ENCODE results near the gene RASAL2. TPM values are rescaled to one million over a fixed set of nuclear protein-coding genes. Genes with fewer than 3 reads are reported as not detected.

The RASAL2 gene
- total and polyA plus RNA-seq, 2 of the 4 experiments (the other 2 are of a cell fraction) = 13.1 to 20.6 TPM

- DNase-seq (no peak), ATAC-seq (ENCODE audit: low read depth) (no peak)
- Histone ChIP-seq H4K5ac (ENCODE audit: low read depth, low read length) (no peak overlapping the region), H2BK20ac (ENCODE audit: low read depth, low read length) (no peak overlapping the region), H3K9me1 (ENCODE audit: insufficient read depth, low read length) (0 out of 2 replicates have a peak, but pooled peaks cover 5% of the 10 kb centered on the region), H2AK5ac (ENCODE audit: low read depth, low read length) (no peak overlapping the region), H3K9me3 (ENCODE audit: control insufficient read depth, insufficient read depth, low read length) (no peaks in the 10 kb centered on the region), H3K56ac (ENCODE audit: extremely low read depth, insufficient read depth, low read length) (no peak overlapping the region), H3K18ac (ENCODE audit: low read depth, low read length) (no peak overlapping the region), H2AK9ac (replicated peaks; ENCODE audit: low read depth, low read length, poor library complexity) (no peak overlapping the region), H3K79me1 (ENCODE audit: low read depth in 1 of 2, low read length in 2 of 2) (peaks cover 7 to 15% of the 10 kb centered on the region in 2 experiments; a peak in 2 of 4 replicates), H3K23ac (ENCODE audit: low read depth, low read length) (no peak overlapping the region), H4K91ac (ENCODE audit: insufficient read depth, low read depth, low read length) (no peak overlapping the region), H3K36me3 (ENCODE audit: control insufficient read depth, insufficient read depth, low read length) (no peaks in the 10 kb centered on the region), H3K27ac (ENCODE audit: insufficient read depth, low read length) (no peak overlapping the region), H3K4me2 (ENCODE audit: low read depth, low read length) (no peak overlapping the region), H2BK120ac (ENCODE audit: low read depth, low read length) (no peak overlapping the region), H3K9ac (ENCODE audit: low read depth, low read length) (no peak overlapping the region), H3K4ac (ENCODE audit: low read depth, low read length) (no peak overlapping the region), H3K14ac (replicated peaks; ENCODE audit: low read depth, low read length) (no peak overlapping the region), H4K8ac (ENCODE audit: low read depth in 2 of 2, low read length in 2 of 2) (no peak overlapping the region), H2BK5ac (ENCODE audit: low read depth, low read length, poor library complexity, severe bottlenecking) (no peak overlapping the region), H3K27me3 (ENCODE audit: control insufficient read depth, insufficient read depth, low read length) (no peaks in the 10 kb centered on the region), H4K20me1 (ENCODE audit: insufficient read depth, low read length) (no peaks in the 10 kb centered on the region), H3K4me1 (ENCODE audit: control insufficient read depth, insufficient read depth, low read length) (peaks cover 5% of the 10 kb centered on the region; the same call in 1 of the 2 replicates), H3K4me3 (ENCODE audit: insufficient read depth, low read depth, low read length) (no peak overlapping the region), H2AFZ (replicated peaks; ENCODE audit: low read length, poor library complexity) (no peak overlapping the region), H2BK15ac (ENCODE audit: low read depth, low read length) (no peak overlapping the region)
- no TSS peak for BruUV-seq (replicated peaks)
- no peak for TF ChIP-seq MXI1 (IDR thresholded peaks at IDR 0.05; ENCODE audit: borderline replicate concordance, low read depth, low read length)
- no peak for TF ChIP-seq RFX5 (IDR thresholded peaks at IDR 0.05; ENCODE audit: low read depth, low read length)
- no peak for TF ChIP-seq USF2 (IDR thresholded peaks at IDR 0.05; ENCODE audit: low read depth, low read length)
- no peak for TF ChIP-seq CHD1 (IDR thresholded peaks at IDR 0.05; ENCODE audit: low read depth, low read length)
- TF ChIP-seq RCOR1 (IDR thresholded peaks at IDR 0.05; ENCODE audit: insufficient replicate concordance, low read length) = no peak
- TF ChIP-seq CEBPB (IDR thresholded peaks at IDR 0.05; ENCODE audit: low read depth, low read length) = no peak
- no peak for TF ChIP-seq MAZ (IDR thresholded peaks at IDR 0.05; ENCODE audit: borderline replicate concordance, low read depth, low read length)
- no peak for TF ChIP-seq RAD21 (IDR thresholded peaks at IDR 0.05; ENCODE audit: low read length)
- TF ChIP-seq BHLHE40 (IDR thresholded peaks at IDR 0.05; ENCODE audit: low read depth, low read length) = no peak
- TF ChIP-seq SMC3 (IDR thresholded peaks at IDR 0.05; ENCODE audit: low read depth, low read length) = no peak
- no peak for TF ChIP-seq POLR2A (IDR thresholded peaks at IDR 0.05; ENCODE audit: low read depth, low read length)
- no peak for TF ChIP-seq CTCF (conservative IDR thresholded peaks at IDR 0.05; ENCODE audit: low read depth, low read length)
- no peak for TF ChIP-seq NFE2L2 (IDR thresholded peaks at IDR 0.05; ENCODE audit: low read depth, low read length)
- no peak for TF ChIP-seq FOS (IDR thresholded peaks at IDR 0.05; ENCODE audit: low read depth, low read length)
- TF ChIP-seq MAFK (IDR thresholded peaks at IDR 0.05; ENCODE audit: low read depth, low read length) = no peak
- no peak for TF ChIP-seq ELK1 (IDR thresholded peaks at IDR 0.05; ENCODE audit: borderline replicate concordance, low read depth, low read length)
- WGBS, 2 experiments (ENCODE audit: extremely low coverage in 2 of 2, insufficient read length in 1 of 2) = no CpG with 5 or more reads among the region's 2 CpGs
- ChIA-PET POLR2A (ENCODE audit: unreplicated experiment) (no interaction called here), CTCF (no interaction called here)
- dilution Hi-C loops (cut with HindIII; ENCODE audit: low sequenced_read_pairs, unreplicated experiment) = no loop called here
- in situ Hi-C loops (cut with MboI; ENCODE audit: low sequenced_read_pairs) = no loop called here
- intact Hi-C loops (cut with micrococcal nuclease) = no loop called here
Observed at GRCh38 chr1:178409541-178409940, 315.6 kb downstream of the RASAL2 start.
